MM.1S (cell line): ENCODE measurements around the gene CSF1R.

Experiments
- DNase-seq: peaks from one replicate; pipeline ENCODE4 v3.0.0-alpha.2; 2015
- H2AFZ ChIP-seq: fragments of 300-600 bp; sonication (generic); 2 replicates; pipeline ENCODE4 v1.6.0; 2016; ENCODE audit warnings: antibody characterized with exemption, low read length
- H3F3A ChIP-seq: fragments of 300-600 bp; sonication (generic); 2 replicates; pipeline ENCODE4 v1.6.1; 2016; ENCODE audit warnings: mild to moderate bottlenecking, antibody characterized with exemption, low read length, moderate library complexity, mixed read lengths; ENCODE audit not compliant: insufficient read depth
- H3K27ac ChIP-seq: fragments of 300-600 bp; sonication (generic); 2 replicates; pipeline ENCODE4 v1.5.1; 2016; ENCODE audit warnings: mild to moderate bottlenecking, low read length
- H3K27me3 ChIP-seq: fragments of 300-600 bp; sonication (generic); replicated peaks from 2 replicates; pipeline ENCODE4 v1.6.0; 2016; ENCODE audit warnings: low read length; ENCODE audit not compliant: insufficient read depth
- H3K36me3 ChIP-seq: fragments of 300-600 bp; sonication (generic); replicated peaks from 2 replicates; pipeline ENCODE4 v1.6.1; 2016; ENCODE audit warnings: mild to moderate bottlenecking, low read length, mixed read lengths; ENCODE audit not compliant: insufficient read depth
- H3K4me1 ChIP-seq: fragments of 300-600 bp; sonication (generic); 2 replicates; pipeline ENCODE4 v1.6.1; 2016; ENCODE audit warnings: low read length, mixed read lengths
- H3K4me2 ChIP-seq: fragments of 300-600 bp; sonication (generic); 2 replicates; pipeline ENCODE4 v1.6.0; 2016; ENCODE audit warnings: low read depth, low read length
- H3K4me3 ChIP-seq: fragments of 300-600 bp; sonication (generic); 2 replicates; pipeline ENCODE4 v1.5.1; 2016; ENCODE audit warnings: low read length, mixed read lengths
- H3K79me2 ChIP-seq: fragments of 300-600 bp; sonication (generic); 2 replicates; pipeline ENCODE4 v1.6.1; 2016; ENCODE audit warnings: mixed run types, low read length, mixed read lengths
- H3K9ac ChIP-seq: fragments of 300-600 bp; sonication (generic); 2 replicates; pipeline ENCODE4 v1.6.1; 2016; ENCODE audit warnings: low read length, mixed read lengths
- H3K9me2 ChIP-seq: fragments of 300-600 bp; sonication (generic); replicated peaks from 2 replicates; pipeline ENCODE4 v1.6.1; 2016; ENCODE audit warnings: mild to moderate bottlenecking, low read length, mixed read lengths; ENCODE audit not compliant: insufficient read depth
- H3K9me3 ChIP-seq: fragments of 300-600 bp; sonication (generic); replicated peaks from 2 replicates; pipeline ENCODE4 v1.6.1; 2016; ENCODE audit warnings: mild to moderate bottlenecking, low read length, mixed read lengths; ENCODE audit not compliant: insufficient read depth
- H4K20me1 ChIP-seq: fragments of 300-600 bp; sonication (generic); 2 replicates; pipeline ENCODE4 v1.6.1; 2016; ENCODE audit warnings: mild to moderate bottlenecking, low read length, moderate library complexity, mixed read lengths; ENCODE audit not compliant: insufficient read depth
- CTCF ChIP-seq: fragments of 300-600 bp; sonication (generic); IDR thresholded peaks from 2 replicates; pipeline ENCODE4 v1.5.1; 2016; ENCODE audit warnings: antibody characterized with exemption, low read length, mixed read lengths
- EZH2 ChIP-seq: fragments of 300-600 bp; sonication (generic); optimal IDR thresholded peaks from 2 replicates; pipeline ENCODE3; 2017; ENCODE audit warnings: low read depth, mild to moderate bottlenecking, antibody characterized with exemption, low read length, mixed read lengths
- EZH2phosphoT487 ChIP-seq: fragments of 300-600 bp; sonication (generic); IDR thresholded peaks from 2 replicates; pipeline ENCODE4 v1.6.1; 2018; ENCODE audit warnings: antibody characterized with exemption, low read length

CSF1R gene

GRCh38 chr5:150015415-150015814 is 70.9 kb downstream of the CSF1R start:
- Histone ChIP-seq H2AFZ (no peak overlapping the region), H3F3A (peaks cover 9% of the 10 kb centered on the region), H3K79me2 (peaks cover 43% of the 10 kb centered on the region), H3K9me2 (no peaks in the 10 kb centered on the region), H3K27me3 (no peaks in the 10 kb centered on the region), H4K20me1 (no peaks in the 10 kb centered on the region), H3K9ac (no peak overlapping the region), H3K9me3 (no peaks in the 10 kb centered on the region), H3K36me3 (peaks cover 34% of the 10 kb centered on the region), H3K27ac (no peak overlapping the region), H3K4me1 (peaks cover 25% of the 10 kb centered on the region), H3K4me2 (no peak overlapping the region), H3K4me3 (no peak overlapping the region)
- no peak for TF ChIP-seq EZH2phosphoT487
- no peak for TF ChIP-seq EZH2
- TF ChIP-seq CTCF, result no peak
- DNase-seq, result no peak

GRCh38 chr5:150014456-150014855 is 71.9 kb downstream of the CSF1R start:
- Histone ChIP-seq H2AFZ (no peak overlapping the region), H3K9me3 (no peaks in the 10 kb centered on the region), H3K27ac (no peak overlapping the region), H3K4me3 (no peak overlapping the region), H3K27me3 (no peaks in the 10 kb centered on the region), H3K4me2 (no peak overlapping the region), H3K36me3 (peaks cover 34% of the 10 kb centered on the region), H3K9me2 (no peaks in the 10 kb centered on the region), H3K4me1 (peaks cover 15% of the 10 kb centered on the region), H4K20me1 (no peaks in the 10 kb centered on the region), H3F3A (no peaks in the 10 kb centered on the region), H3K9ac (no peak overlapping the region), H3K79me2 (peaks cover 51% of the 10 kb centered on the region)
- TF ChIP-seq CTCF (no peak), EZH2 (no peak), EZH2phosphoT487 (no peak)
- no peak for DNase-seq

- H3F3A ChIP-seq, result no peaks in the 10 kb centered on the region
- no peak overlapping the region for H3K9ac ChIP-seq
- H3K4me2 ChIP-seq, result no peak overlapping the region
- no peaks in the 10 kb centered on the region for H3K27me3 ChIP-seq
- H3K4me3 ChIP-seq, result no peak overlapping the region
- H3K79me2 ChIP-seq, result peaks cover 55% of the 10 kb centered on the region
- peaks cover 11% of the 10 kb centered on the region for H3K4me1 ChIP-seq
- H3K27ac ChIP-seq, result no peak overlapping the region
- no peak for TF ChIP-seq EZH2phosphoT487
- no peak for TF ChIP-seq EZH2
- no peak for TF ChIP-seq CTCF
- no peaks in the 10 kb centered on the region for H3K9me2 ChIP-seq
- H4K20me1 ChIP-seq, result no peaks in the 10 kb centered on the region
- no peaks in the 10 kb centered on the region for H3K9me3 ChIP-seq
- H3K36me3 ChIP-seq, result peaks cover 34% of the 10 kb centered on the region
- no peak overlapping the region for H2AFZ ChIP-seq
- no peak for DNase-seq
Measured at GRCh38 chr5:150013931-150014330, 72.4 kb downstream of the CSF1R start.
